Measurements from ENCODE around the gene PIP5K1C. TPM values are rescaled to one million over a fixed set of nuclear protein-coding genes. Genes with fewer than 3 reads are reported as not detected.

Gene PIP5K1C
- total and polyA plus RNA-seq, 9 of the 15 experiments (the other 6 are each of a cell fraction or from before 2014, with no cell fraction given), result 0.38 to 22.1 (median 4.1) TPM

DNA sequence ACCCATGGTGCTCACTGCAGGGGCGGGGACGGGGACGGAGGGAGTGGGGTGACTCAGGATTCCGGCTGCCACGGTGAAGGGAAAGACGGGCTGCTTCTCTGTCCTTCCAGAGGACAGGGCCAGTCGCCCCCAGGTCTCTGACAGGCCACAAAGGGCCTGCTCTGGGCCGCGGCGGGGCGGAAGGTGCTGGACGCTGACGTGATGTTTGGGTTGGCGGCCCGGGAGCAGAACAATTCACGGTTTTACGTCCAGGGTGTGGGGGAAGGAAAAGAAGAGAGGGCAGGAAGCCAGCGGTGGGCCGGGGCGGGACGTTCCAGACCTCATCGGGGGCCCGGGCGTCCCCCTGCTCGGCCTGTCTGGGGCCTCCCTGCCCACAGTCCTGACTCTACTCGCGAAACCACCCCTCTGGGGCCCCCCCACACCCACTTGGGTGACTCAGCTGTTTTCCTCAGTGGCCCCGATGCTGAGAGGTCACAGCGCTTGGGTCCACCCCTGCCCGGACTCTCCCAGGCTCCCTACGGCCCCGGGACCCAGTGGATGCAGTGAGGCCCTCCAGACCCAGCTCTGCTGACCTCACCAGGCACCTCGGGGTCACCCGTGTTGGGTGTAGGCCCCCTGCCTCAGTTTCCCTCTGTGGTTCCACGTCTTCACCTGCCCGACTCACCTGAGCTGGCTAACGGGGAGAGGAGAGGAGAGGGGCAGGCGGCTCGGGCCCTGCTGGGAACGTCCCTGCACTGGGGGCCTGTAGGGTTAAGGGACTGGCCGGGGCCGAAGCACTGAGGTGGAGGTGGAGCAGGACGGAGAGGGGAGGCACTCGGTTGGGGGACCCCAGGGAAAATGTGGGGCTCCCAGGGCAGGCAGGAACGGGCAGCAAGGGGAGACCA is 29.2 kb downstream of the PIP5K1C start (continued):
- TF ChIP-seq ZFX (CRISPR knock-in tag; IDR thresholded peaks at IDR 0.05) (peak; percentile 89), MYC (IDR thresholded peaks at IDR 0.05; ENCODE audit: low read depth, low read length) (no peak), MYC (CRISPR knock-in tag; IDR thresholded peaks at IDR 0.05; ENCODE audit: borderline replicate concordance, low read depth) (no peak), TRIM28 (IDR thresholded peaks at IDR 0.05) (no peak), ELF4 (CRISPR knock-in tag; IDR thresholded peaks at IDR 0.05) (no peak), ZNF79 (CRISPR knock-in tag; IDR thresholded peaks at IDR 0.05; ENCODE audit: low read depth) (no peak), ZBTB49 (CRISPR knock-in tag; IDR thresholded peaks at IDR 0.05; ENCODE audit: borderline replicate concordance) (no peak), ATF3 (IDR thresholded peaks at IDR 0.05) (peak; percentile 60; the same call in 1 of the 2 replicates), ATF3 (CRISPR knock-in tag; conservative IDR thresholded peaks at IDR 0.05) (no peak), CBFA2T2 (conservative IDR thresholded peaks at IDR 0.05) (no peak), SAP30 (IDR thresholded peaks at IDR 0.05; ENCODE audit: borderline replicate concordance, insufficient read depth, low read depth, low read length, poor library complexity, severe bottlenecking) (no peak), GTF2E2 (tag; IDR thresholded peaks at IDR 0.05) (peak; percentile 53; the same call in 1 of the 2 replicates), MBD2 (IDR thresholded peaks at IDR 0.05; ENCODE audit: borderline replicate concordance, low read depth) (no peak), BCOR (IDR thresholded peaks at IDR 0.05) (peak; percentile 80), GABPA (tag; conservative IDR thresholded peaks at IDR 0.05; ENCODE audit: low read depth) (peak; percentile 75), TAF9B (IDR thresholded peaks at IDR 0.05; ENCODE audit: partially characterized antibody) (no peak)
- TF ChIP-seq, protein P1, sequence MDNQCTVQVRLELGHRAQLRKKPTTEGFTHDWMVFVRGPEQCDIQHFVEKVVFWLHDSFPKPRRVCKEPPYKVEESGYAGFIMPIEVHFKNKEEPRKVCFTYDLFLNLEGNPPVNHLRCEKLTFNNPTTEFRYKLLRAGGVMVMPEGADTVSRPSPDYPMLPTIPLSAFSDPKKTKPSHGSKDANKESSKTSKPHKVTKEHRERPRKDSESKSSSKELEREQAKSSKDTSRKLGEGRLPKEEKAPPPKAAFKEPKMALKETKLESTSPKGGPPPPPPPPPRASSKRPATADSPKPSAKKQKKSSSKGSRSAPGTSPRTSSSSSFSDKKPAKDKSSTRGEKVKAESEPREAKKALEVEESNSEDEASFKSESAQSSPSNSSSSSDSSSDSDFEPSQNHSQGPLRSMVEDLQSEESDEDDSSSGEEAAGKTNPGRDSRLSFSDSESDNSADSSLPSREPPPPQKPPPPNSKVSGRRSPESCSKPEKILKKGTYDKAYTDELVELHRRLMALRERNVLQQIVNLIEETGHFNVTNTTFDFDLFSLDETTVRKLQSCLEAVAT (IDR thresholded peaks at IDR 0.05), result peak in 1 of 2 experiments; percentile 19; a peak in 1 of 4 replicates
- TF ChIP-seq, protein P2, sequence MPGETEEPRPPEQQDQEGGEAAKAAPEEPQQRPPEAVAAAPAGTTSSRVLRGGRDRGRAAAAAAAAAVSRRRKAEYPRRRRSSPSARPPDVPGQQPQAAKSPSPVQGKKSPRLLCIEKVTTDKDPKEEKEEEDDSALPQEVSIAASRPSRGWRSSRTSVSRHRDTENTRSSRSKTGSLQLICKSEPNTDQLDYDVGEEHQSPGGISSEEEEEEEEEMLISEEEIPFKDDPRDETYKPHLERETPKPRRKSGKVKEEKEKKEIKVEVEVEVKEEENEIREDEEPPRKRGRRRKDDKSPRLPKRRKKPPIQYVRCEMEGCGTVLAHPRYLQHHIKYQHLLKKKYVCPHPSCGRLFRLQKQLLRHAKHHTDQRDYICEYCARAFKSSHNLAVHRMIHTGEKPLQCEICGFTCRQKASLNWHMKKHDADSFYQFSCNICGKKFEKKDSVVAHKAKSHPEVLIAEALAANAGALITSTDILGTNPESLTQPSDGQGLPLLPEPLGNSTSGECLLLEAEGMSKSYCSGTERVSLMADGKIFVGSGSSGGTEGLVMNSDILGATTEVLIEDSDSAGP (CRISPR knock-in tag; IDR thresholded peaks at IDR 0.05), result no peak; the same call in 1 of the 2 replicates
- TF ChIP-seq, protein P3, sequence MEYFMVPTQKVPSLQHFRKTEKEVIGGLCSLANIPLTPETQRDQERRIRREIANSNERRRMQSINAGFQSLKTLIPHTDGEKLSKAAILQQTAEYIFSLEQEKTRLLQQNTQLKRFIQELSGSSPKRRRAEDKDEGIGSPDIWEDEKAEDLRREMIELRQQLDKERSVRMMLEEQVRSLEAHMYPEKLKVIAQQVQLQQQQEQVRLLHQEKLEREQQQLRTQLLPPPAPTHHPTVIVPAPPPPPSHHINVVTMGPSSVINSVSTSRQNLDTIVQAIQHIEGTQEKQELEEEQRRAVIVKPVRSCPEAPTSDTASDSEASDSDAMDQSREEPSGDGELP (CRISPR knock-in tag; IDR thresholded peaks at IDR 0.05; ENCODE audit: borderline replicate concordance), result no peak; the same call in 1 of the 2 replicates
